Osteocyte (in vitro differentiated cells): ENCODE measurements around the gene SNAPIN. TPM values are rescaled to one million over a fixed set of nuclear protein-coding genes. Genes with fewer than 3 reads are reported as not detected.

Experiments used
- DNase-seq: peaks from one replicate; pipeline ENCODE4 v3.0.0; 2021; ENCODE audit warnings: mixed read lengths; ENCODE audit not compliant: unreplicated experiment; ENCODE audit errors: extremely low spot score
- H3K27ac Mint-ChIP-seq: one replicate; pipeline ENCODE4 v1.8.0; 2021; ENCODE audit warnings: mild to moderate bottlenecking, mixed read lengths; ENCODE audit not compliant: unreplicated experiment
- H3K27me3 Mint-ChIP-seq: one replicate; pipeline ENCODE4 v1.8.0; 2021; ENCODE audit warnings: mixed read lengths; ENCODE audit not compliant: unreplicated experiment
- H3K36me3 Mint-ChIP-seq: one replicate; pipeline ENCODE4 v1.8.0; 2021; ENCODE audit warnings: mixed read lengths; ENCODE audit not compliant: unreplicated experiment
- H3K4me1 Mint-ChIP-seq: one replicate; pipeline ENCODE4 v1.8.0; 2021; ENCODE audit warnings: mixed read lengths; ENCODE audit not compliant: unreplicated experiment
- H3K4me3 Mint-ChIP-seq: one replicate; pipeline ENCODE4 v1.8.0; 2021; ENCODE audit warnings: mild to moderate bottlenecking, moderate library complexity, mixed read lengths; ENCODE audit not compliant: unreplicated experiment
- H3K9me3 Mint-ChIP-seq: one replicate; pipeline ENCODE4 v1.8.0; 2021; ENCODE audit warnings: mixed read lengths; ENCODE audit not compliant: unreplicated experiment
- total RNA-seq: library from RNA; stranded (reverse); gene quantifications from 2 replicates; pipeline ENCODE4 v1.2.1, GENCODE V29; 2021
- TF ChIP-seq, protein P1 (sequence below): fragments of 200-600 bp; sonication (generic); IDR thresholded peaks from 2 replicates; pipeline ENCODE4 v1.5.0; 2021; ENCODE audit warnings: antibody characterized with exemption, mild to moderate bottlenecking, moderate library complexity

SNAPIN gene
- total RNA-seq, 1 donor from 2014 or later = 46.3 TPM

GRCh38 chr1:153684892-153685291, 26.4 kb downstream of the SNAPIN start:
- TF ChIP-seq, protein P1, sequence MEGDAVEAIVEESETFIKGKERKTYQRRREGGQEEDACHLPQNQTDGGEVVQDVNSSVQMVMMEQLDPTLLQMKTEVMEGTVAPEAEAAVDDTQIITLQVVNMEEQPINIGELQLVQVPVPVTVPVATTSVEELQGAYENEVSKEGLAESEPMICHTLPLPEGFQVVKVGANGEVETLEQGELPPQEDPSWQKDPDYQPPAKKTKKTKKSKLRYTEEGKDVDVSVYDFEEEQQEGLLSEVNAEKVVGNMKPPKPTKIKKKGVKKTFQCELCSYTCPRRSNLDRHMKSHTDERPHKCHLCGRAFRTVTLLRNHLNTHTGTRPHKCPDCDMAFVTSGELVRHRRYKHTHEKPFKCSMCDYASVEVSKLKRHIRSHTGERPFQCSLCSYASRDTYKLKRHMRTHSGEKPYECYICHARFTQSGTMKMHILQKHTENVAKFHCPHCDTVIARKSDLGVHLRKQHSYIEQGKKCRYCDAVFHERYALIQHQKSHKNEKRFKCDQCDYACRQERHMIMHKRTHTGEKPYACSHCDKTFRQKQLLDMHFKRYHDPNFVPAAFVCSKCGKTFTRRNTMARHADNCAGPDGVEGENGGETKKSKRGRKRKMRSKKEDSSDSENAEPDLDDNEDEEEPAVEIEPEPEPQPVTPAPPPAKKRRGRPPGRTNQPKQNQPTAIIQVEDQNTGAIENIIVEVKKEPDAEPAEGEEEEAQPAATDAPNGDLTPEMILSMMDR = no peak
- Mint-ChIP-seq H3K4me1 (peaks cover 2% of the 10 kb centered on the region), H3K27me3 (peaks cover 38% of the 10 kb centered on the region), H3K9me3 (no peaks in the 10 kb centered on the region), H3K36me3 (no peaks in the 10 kb centered on the region), H3K4me3 (no peak overlapping the region), H3K27ac (no peak overlapping the region)
- DNase-seq = no peak

DNA sequence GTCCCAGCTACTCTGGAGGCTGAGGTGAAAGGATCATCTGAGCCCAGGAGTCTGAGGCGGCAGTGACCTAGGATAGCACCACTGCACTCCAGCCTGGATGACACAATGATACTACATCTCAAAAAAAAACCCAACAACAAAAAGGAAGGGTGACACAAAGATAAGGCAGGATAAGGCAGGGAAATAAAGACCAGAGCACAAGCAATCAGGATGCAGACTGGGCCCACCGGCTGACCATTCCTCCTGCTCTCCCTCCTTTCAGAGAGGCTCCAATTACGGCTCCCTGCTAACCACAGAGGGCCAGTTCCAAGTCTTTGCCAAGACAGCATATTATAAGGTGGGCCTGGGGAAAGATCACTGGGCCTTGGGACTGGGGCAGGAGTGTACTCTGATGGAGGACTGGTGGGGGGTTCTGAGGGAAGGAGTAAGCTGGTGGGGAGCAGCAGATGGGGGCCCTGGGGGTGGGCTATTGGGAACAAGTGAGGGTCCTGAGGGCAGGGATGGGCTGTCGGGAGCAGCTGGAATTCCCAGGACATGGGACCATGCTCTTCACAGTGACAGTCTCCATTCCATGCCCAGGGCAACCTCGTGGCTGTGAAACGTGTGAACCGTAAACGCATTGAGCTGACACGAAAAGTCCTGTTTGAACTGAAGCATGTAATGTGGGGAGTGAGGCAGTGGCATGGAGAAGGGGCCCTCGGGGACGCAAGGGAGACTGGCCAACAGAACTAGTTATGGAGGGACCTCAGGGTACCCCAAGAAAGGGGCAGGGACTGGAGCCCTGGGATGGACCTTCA, 27.2 kb downstream of the SNAPIN start:
- peaks cover 33% of the 10 kb centered on the region for H3K27me3 Mint-ChIP-seq
- no peak overlapping the region for H3K27ac Mint-ChIP-seq
- H3K9me3 Mint-ChIP-seq = no peaks in the 10 kb centered on the region
- H3K36me3 Mint-ChIP-seq = no peaks in the 10 kb centered on the region
- H3K4me3 Mint-ChIP-seq = no peak overlapping the region
- no peaks in the 10 kb centered on the region for H3K4me1 Mint-ChIP-seq
- TF ChIP-seq, protein P1 = no peak
- no peak for DNase-seq

- Mint-ChIP-seq H3K27me3 (peaks cover 18% of the 10 kb centered on the region), H3K4me3 (no peak overlapping the region), H3K4me1 (no peaks in the 10 kb centered on the region), H3K36me3 (no peaks in the 10 kb centered on the region), H3K27ac (no peak overlapping the region), H3K9me3 (no peaks in the 10 kb centered on the region)
- no peak for DNase-seq
- TF ChIP-seq, protein P1 = no peak
Measured at GRCh38 chr1:153687346-153688125, 29.0 kb downstream of the SNAPIN start.

DNA sequence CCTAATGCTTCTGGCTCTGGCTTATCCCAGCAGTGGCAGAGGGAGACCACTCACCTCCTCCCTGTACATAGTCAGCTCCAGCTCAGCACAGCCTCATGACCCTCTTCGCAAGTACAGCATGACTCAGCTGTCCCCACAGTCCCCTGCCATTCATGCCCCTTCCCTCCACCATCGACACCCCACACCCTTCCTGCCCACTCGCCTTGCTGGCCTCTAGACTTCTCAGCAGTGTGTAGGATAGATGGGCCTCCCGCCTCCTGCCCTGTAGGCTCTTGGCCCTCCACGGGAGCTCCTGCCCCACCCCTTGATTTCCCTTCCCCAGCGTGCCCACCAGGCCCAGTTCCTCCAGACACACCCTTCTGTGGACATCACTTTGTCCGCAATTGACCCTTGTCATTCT, 29.8 kb downstream of the SNAPIN start:
- TF ChIP-seq, protein P1 = no peak
- Mint-ChIP-seq H3K36me3 (no peaks in the 10 kb centered on the region), H3K4me3 (no peak overlapping the region), H3K4me1 (no peaks in the 10 kb centered on the region), H3K27ac (no peak overlapping the region), H3K27me3 (peaks cover 16% of the 10 kb centered on the region), H3K9me3 (no peaks in the 10 kb centered on the region)
- DNase-seq = no peak

DNA sequence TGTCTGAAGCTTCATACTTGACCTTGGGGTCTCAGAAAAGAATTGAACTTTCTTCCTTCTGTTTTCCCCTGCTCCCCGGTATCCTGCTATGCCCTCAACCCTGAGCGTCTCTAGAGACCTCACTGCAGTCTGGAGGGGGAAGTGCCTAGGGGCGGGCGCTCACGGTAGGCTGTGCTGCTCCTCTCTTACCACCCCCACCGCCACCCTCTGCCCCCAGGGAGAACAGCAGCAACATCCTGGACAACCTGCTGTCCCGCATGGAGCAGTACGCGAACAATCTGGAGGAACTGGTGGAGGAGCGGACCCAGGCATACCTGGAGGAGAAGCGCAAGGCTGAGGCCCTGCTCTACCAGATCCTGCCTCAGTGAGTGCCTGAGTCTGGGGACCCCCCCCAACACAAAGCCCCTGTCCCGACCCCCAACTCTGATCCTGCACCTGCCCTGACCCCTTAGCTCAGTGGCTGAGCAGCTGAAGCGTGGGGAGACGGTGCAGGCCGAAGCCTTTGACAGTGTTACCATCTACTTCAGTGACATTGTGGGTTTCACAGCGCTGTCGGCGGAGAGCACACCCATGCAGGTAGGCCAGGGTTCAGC, 30.3 kb downstream of the SNAPIN start:
- H3K36me3 Mint-ChIP-seq = no peaks in the 10 kb centered on the region
- H3K4me3 Mint-ChIP-seq = no peak overlapping the region
- H3K27me3 Mint-ChIP-seq = peaks cover 13% of the 10 kb centered on the region
- no peak overlapping the region for H3K27ac Mint-ChIP-seq
- no peaks in the 10 kb centered on the region for H3K4me1 Mint-ChIP-seq
- no peaks in the 10 kb centered on the region for H3K9me3 Mint-ChIP-seq
- TF ChIP-seq, protein P1 = no peak
- no peak for DNase-seq
